ENCODE data around the gene ARL6IP5. TPM values are rescaled to one million over a fixed set of nuclear protein-coding genes. Genes with fewer than 3 reads are reported as not detected.

The ARL6IP5 gene
- total RNA-seq, 1 experiment from 2014 or later = 30.0 TPM

GRCh38 chr3:69137005-69137404 is 52.3 kb downstream of the ARL6IP5 start:
- Histone ChIP-seq H3K79me2 (ENCODE audit: insufficient read depth, low read length) (no peaks in the 10 kb centered on the region), H3K4me2 (ENCODE audit: low read length) (no peak overlapping the region), H3K36me3 (ENCODE audit: control insufficient read depth in 1 of 2, insufficient read depth in 2 of 2, low read length in 2 of 2) (no peaks in the 10 kb centered on the region), H3K27me3 (ENCODE audit: insufficient read depth, low read length) (no peaks in the 10 kb centered on the region), H3K4me3 (replicated peaks in 1 of 2; ENCODE audit: low read depth in 1 of 2, low read length in 2 of 2) (no peak overlapping the region), H3K9ac (ENCODE audit: low read length) (no peak overlapping the region), H3K27ac (ENCODE audit: low read depth, low read length) (no peak overlapping the region), H4K20me1 (ENCODE audit: insufficient read depth) (no peaks in the 10 kb centered on the region), H3K4me1 (ENCODE audit: control insufficient read depth in 1 of 2, insufficient read depth in 2 of 2, low read length in 2 of 2) (no peaks in the 10 kb centered on the region), H3K9me3 (ENCODE audit: control insufficient read depth in 1 of 2, insufficient read depth in 1 of 2, low read depth in 1 of 2, low read length in 2 of 2) (no peaks in the 10 kb centered on the region), H3K9me2 (ENCODE audit: insufficient read depth) (no peaks in the 10 kb centered on the region), H2AFZ (ENCODE audit: low read depth, low read length, poor library complexity, severe bottlenecking) (no peak overlapping the region)
- TF ChIP-seq POLR2AphosphoS5 (IDR thresholded peaks at IDR 0.05; ENCODE audit: low read depth, low read length) (no peak), CTCF (IDR thresholded peaks at IDR 0.05 in 2 of 3, conservative IDR thresholded peaks at IDR 0.05 in 1 of 3; ENCODE audit: borderline replicate concordance in 1 of 3, insufficient read depth in 1 of 3, low read depth in 2 of 3, low read length in 2 of 3) (no peak), SRF (IDR thresholded peaks at IDR 0.05; ENCODE audit: low read depth) (no peak), FOSL1 (IDR thresholded peaks at IDR 0.05; ENCODE audit: low read depth) (no peak), RAD21 (IDR thresholded peaks at IDR 0.05; ENCODE audit: low read depth) (no peak), ZFX (IDR thresholded peaks at IDR 0.05) (no peak), CEBPB (IDR thresholded peaks at IDR 0.05; ENCODE audit: low read depth) (no peak), YY1 (IDR thresholded peaks at IDR 0.05; ENCODE audit: extremely low read depth, insufficient replicate concordance, low read depth, low read length) (no peak)
- RAD21 ChIA-PET (ENCODE audit: low non-redundant PET in 1 of 2, low total read pairs in 2 of 2, uncharacterized antibody in 2 of 2, unreplicated experiment in 2 of 2) = no interaction called here
- BruUV-seq (replicated peaks) = no TSS peak
- intact Hi-C loops (cut with micrococcal nuclease) = no loop called here
- DNase-seq (ENCODE audit: low read depth, low spot score) (no peak), ATAC-seq (no peak)
- CTCF ChIA-PET = interaction anchor here (1.8 kb wide), 1 partner anchor 16 kb away, joined by 4 read pairs; no protein-coding TSS in a partner anchor
- POLR2A ChIA-PET = no interaction called here

- no TSS peak for BruUV-seq (replicated peaks)
- intact Hi-C loops (cut with micrococcal nuclease) = no loop called here
- ChIA-PET RAD21 (ENCODE audit: low non-redundant PET in 1 of 2, low total read pairs in 2 of 2, uncharacterized antibody in 2 of 2, unreplicated experiment in 2 of 2) (no interaction called here), POLR2A (no interaction called here), CTCF (interaction anchor here (1.8 kb wide), 1 partner anchor 17 kb away, joined by 4 read pairs; no protein-coding TSS in a partner anchor)
- no peaks in the 10 kb centered on the region for H4K20me1 ChIP-seq (ENCODE audit: insufficient read depth)
- no peaks in the 10 kb centered on the region for H3K9me3 ChIP-seq (ENCODE audit: control insufficient read depth in 1 of 2, insufficient read depth in 1 of 2, low read depth in 1 of 2, low read length in 2 of 2)
- H3K27me3 ChIP-seq (ENCODE audit: insufficient read depth, low read length) = no peaks in the 10 kb centered on the region
- no peaks in the 10 kb centered on the region for H3K4me1 ChIP-seq (ENCODE audit: control insufficient read depth in 1 of 2, insufficient read depth in 2 of 2, low read length in 2 of 2)
- no peak overlapping the region for H2AFZ ChIP-seq (ENCODE audit: low read depth, low read length, poor library complexity, severe bottlenecking)
- no peak overlapping the region for H3K4me3 ChIP-seq (replicated peaks in 1 of 2; ENCODE audit: low read depth in 1 of 2, low read length in 2 of 2)
- DNase-seq (ENCODE audit: low read depth, low spot score) (no peak), ATAC-seq (no peak)
- H3K27ac ChIP-seq (ENCODE audit: low read depth, low read length) = no peak overlapping the region
- no peak overlapping the region for H3K9ac ChIP-seq (ENCODE audit: low read length)
- no peaks in the 10 kb centered on the region for H3K9me2 ChIP-seq (ENCODE audit: insufficient read depth)
- H3K79me2 ChIP-seq (ENCODE audit: insufficient read depth, low read length) = no peaks in the 10 kb centered on the region
- no peaks in the 10 kb centered on the region for H3K36me3 ChIP-seq (ENCODE audit: control insufficient read depth in 1 of 2, insufficient read depth in 2 of 2, low read length in 2 of 2)
- H3K4me2 ChIP-seq (ENCODE audit: low read length) = no peak overlapping the region
- TF ChIP-seq REST (IDR thresholded peaks at IDR 0.05; ENCODE audit: low read depth) (no peak), TCF7L2 (IDR thresholded peaks at IDR 0.05; ENCODE audit: borderline replicate concordance, extremely low read depth, insufficient read depth, insufficient read length) (no peak), EZH2 (IDR thresholded peaks at IDR 0.05) (no peak), JUND (IDR thresholded peaks at IDR 0.05) (no peak), EZH2phosphoT487 (IDR thresholded peaks at IDR 0.05; ENCODE audit: borderline replicate concordance) (no peak), SP1 (IDR thresholded peaks at IDR 0.05; ENCODE audit: low read depth) (no peak), ELF1 (IDR thresholded peaks at IDR 0.05; ENCODE audit: borderline replicate concordance, low read depth) (no peak), MAX (IDR thresholded peaks at IDR 0.05) (no peak), RAD21 (IDR thresholded peaks at IDR 0.05; ENCODE audit: low read depth) (no peak), SIN3A (IDR thresholded peaks at IDR 0.05; ENCODE audit: low read depth) (no peak), POLR2AphosphoS5 (IDR thresholded peaks at IDR 0.05; ENCODE audit: low read depth, low read length) (no peak), POLR2A (IDR thresholded peaks at IDR 0.05; ENCODE audit: borderline replicate concordance, extremely low read depth, insufficient read depth, insufficient read length) (no peak), CEBPB (IDR thresholded peaks at IDR 0.05; ENCODE audit: low read depth) (no peak)
Measured at GRCh38 chr3:69137412-69137811, 52.7 kb downstream of the ARL6IP5 start.

All from HCT116 (cell line).